OCI-LY1 (cell line): ENCODE data around the gene CGB2.
A peak's percentile ranks its signal among the peaks of the same experiment; 100 is the strongest.
"Not testable (repeated sequence)": the region's sequence is repeated elsewhere in the genome, so short reads cannot be mapped to it uniquely, and the experiment has no call there.

Experiments used
- H2AFZ ChIP-seq: fragments of 200-600 bp; sonication (generic), shearing (Covaris generic); 2 replicates; pipeline ENCODE4 v1.6.0; 2014; ENCODE audit warnings: antibody characterized with exemption, mild to moderate bottlenecking, low read length
- H3F3A ChIP-seq: fragments of 200-600 bp; sonication (generic), shearing (Covaris generic); 2 replicates; pipeline ENCODE4 v1.6.0; 2014; ENCODE audit warnings: mild to moderate bottlenecking, antibody characterized with exemption, low read length, moderate library complexity; ENCODE audit not compliant: insufficient read depth
- H3K27ac ChIP-seq: fragments of 200-600 bp; sonication (generic); 2 replicates; pipeline ENCODE4 v1.5.1; 2014; ENCODE audit warnings: low read length, mixed run types, mild to moderate bottlenecking, low read depth; ENCODE audit not compliant: poor library complexity, severe bottlenecking
- H3K27me3 ChIP-seq: fragments of 200-600 bp; sonication (generic); 2 replicates; pipeline ENCODE4 v1.6.0; 2014; ENCODE audit warnings: antibody characterized with exemption, mild to moderate bottlenecking, low read length, moderate library complexity; ENCODE audit not compliant: insufficient read depth
- H3K36me3 ChIP-seq: fragments of 200-600 bp; sonication (generic); 2 replicates; pipeline ENCODE4 v1.6.1; 2014; ENCODE audit warnings: mild to moderate bottlenecking, antibody characterized with exemption, low read length, moderate library complexity, mixed read lengths; ENCODE audit not compliant: insufficient read depth
- H3K4me1 ChIP-seq: fragments of 200-600 bp; sonication (generic); 2 replicates; pipeline ENCODE4 v1.5.1; 2014; ENCODE audit warnings: mild to moderate bottlenecking, low read length, moderate library complexity; ENCODE audit not compliant: insufficient read depth, severe bottlenecking
- H3K4me2 ChIP-seq: fragments of 200-600 bp; sonication (generic), shearing (Covaris generic); 2 replicates; pipeline ENCODE4 v1.6.1; 2014; ENCODE audit warnings: low read length
- H3K4me3 ChIP-seq: fragments of 200-600 bp; sonication (generic); 2 replicates; pipeline ENCODE4 v1.5.1; 2014; ENCODE audit warnings: low read length, low read depth, mild to moderate bottlenecking, mixed read lengths; ENCODE audit not compliant: poor library complexity, severe bottlenecking
- H3K79me2 ChIP-seq: fragments of 200-600 bp; shearing (Covaris generic); 2 replicates; pipeline ENCODE4 v1.6.1; 2016; ENCODE audit warnings: mixed run types, low read length, mixed read lengths; ENCODE audit not compliant: insufficient read depth
- H3K9ac ChIP-seq: fragments of 200-600 bp; sonication (generic), shearing (Covaris generic); 2 replicates; pipeline ENCODE4 v1.6.1; 2014; ENCODE audit warnings: mild to moderate bottlenecking, low read length, mixed read lengths
- H3K9me2 ChIP-seq: fragments of 200-600 bp; sonication (generic), shearing (Covaris generic); 2 replicates; pipeline ENCODE4 v1.6.1; 2014; ENCODE audit warnings: low read depth, mild to moderate bottlenecking, low read length, mixed read lengths
- H3K9me3 ChIP-seq: fragments of 200-600 bp; shearing (Covaris generic); 2 replicates; pipeline ENCODE4 v1.6.1; 2014; ENCODE audit warnings: low read length, mixed read lengths
- H4K20me1 ChIP-seq: fragments of 200-600 bp; sonication (generic), shearing (Covaris generic); 2 replicates; pipeline ENCODE4 v1.6.0; 2016; ENCODE audit warnings: mild to moderate bottlenecking, low read length; ENCODE audit not compliant: insufficient read depth
- EZH2 ChIP-seq: fragments of 200-600 bp; sonication (generic), shearing (Covaris generic); IDR thresholded peaks from 2 replicates; pipeline ENCODE4 v1.8.0; 2017; ENCODE audit warnings: borderline replicate concordance, mixed run types, mild to moderate bottlenecking, antibody characterized with exemption, low read length, moderate library complexity, mixed read lengths
- TF ChIP-seq, protein P1 (sequence below): fragments of 200-600 bp; sonication (generic), shearing (Covaris generic); IDR thresholded peaks from 2 replicates; pipeline ENCODE4 v1.5.1; 2017; ENCODE audit warnings: mild to moderate bottlenecking, antibody characterized with exemption, low read length, moderate library complexity, mixed read lengths

CGB2 gene

DNA sequence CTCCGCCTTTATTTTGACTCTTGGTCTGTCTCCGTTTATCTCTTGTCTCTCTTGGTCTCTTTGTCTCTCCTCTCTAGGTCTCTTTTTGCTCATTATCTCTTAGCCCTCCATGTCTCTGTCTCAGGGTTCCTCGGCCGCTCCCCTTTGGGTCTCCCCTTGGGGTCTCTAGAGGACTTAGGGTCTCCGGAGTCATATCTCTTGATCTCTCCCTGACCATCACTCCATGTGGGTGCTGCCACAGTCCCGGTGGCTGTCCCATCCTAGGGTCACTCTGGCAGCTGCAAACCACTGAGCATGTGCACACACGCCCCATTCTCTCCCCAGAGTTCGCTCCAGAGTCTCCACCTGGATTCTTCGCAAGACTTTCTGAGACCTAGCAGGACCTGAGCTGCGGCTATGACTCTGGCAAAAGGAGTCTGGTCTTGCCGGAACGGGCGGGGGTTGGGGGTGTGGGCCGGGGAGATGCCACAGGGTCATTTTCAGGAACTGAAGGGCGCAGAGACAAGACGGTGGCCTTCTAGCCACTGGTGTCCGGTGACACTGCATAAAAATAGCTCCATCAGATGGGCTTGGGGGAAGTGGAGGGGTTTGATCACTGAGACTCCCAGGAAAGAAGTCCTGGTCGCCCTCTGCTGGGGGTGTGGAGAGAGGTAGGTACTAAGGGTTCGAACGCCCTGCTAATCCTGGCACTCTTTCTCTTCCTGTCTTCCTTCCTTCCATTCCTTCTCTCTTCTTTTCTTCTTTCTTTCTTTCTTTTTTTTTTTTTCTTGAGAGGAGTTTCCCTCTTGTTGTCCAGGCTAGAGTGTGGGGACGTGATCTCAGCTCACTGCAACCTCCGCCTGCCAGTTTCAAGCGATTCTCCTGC is 42.1 kb downstream of the CGB2 start:
- Histone ChIP-seq H3K36me3 (no peaks in the 10 kb centered on the region), H3K4me1 (no peaks in the 10 kb centered on the region), H3K9ac (no peak overlapping the region), H2AFZ (no peak overlapping the region), H3K9me3 (no peaks in the 10 kb centered on the region), H4K20me1 (no peaks in the 10 kb centered on the region), H3F3A (no peaks in the 10 kb centered on the region), H3K27ac (no peak overlapping the region), H3K79me2 (no peaks in the 10 kb centered on the region), H3K9me2 (no peaks in the 10 kb centered on the region), H3K4me2 (no peak overlapping the region), H3K4me3 (no peak overlapping the region), H3K27me3 (peaks cover 6% of the 10 kb centered on the region)
- TF ChIP-seq EZH2, result no peak
- TF ChIP-seq, protein P1, sequence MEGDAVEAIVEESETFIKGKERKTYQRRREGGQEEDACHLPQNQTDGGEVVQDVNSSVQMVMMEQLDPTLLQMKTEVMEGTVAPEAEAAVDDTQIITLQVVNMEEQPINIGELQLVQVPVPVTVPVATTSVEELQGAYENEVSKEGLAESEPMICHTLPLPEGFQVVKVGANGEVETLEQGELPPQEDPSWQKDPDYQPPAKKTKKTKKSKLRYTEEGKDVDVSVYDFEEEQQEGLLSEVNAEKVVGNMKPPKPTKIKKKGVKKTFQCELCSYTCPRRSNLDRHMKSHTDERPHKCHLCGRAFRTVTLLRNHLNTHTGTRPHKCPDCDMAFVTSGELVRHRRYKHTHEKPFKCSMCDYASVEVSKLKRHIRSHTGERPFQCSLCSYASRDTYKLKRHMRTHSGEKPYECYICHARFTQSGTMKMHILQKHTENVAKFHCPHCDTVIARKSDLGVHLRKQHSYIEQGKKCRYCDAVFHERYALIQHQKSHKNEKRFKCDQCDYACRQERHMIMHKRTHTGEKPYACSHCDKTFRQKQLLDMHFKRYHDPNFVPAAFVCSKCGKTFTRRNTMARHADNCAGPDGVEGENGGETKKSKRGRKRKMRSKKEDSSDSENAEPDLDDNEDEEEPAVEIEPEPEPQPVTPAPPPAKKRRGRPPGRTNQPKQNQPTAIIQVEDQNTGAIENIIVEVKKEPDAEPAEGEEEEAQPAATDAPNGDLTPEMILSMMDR, result peak; percentile 32

DNA sequence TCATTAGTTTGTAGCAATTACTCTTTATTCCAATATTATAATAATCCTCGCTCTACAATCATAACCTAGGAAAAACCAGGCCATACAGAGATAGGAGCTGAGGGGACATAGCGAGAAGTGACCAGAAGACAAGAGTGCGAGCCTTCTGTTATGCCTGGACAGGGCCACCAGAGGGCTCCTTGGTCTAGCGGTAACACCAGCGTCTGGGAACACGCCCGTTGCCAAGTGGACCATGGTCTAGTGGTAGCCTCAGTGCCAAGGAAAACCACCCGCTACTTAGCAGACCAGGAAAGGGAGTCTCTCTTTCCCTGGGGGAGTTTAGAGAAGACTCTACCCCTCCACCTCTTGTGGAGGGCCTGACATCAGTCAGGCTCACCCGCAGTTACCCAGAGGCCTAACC is 43.2 kb downstream of the CGB2 start:
- not testable (repeated sequence) for H3K9me2 ChIP-seq, H3K4me2 ChIP-seq, H4K20me1 ChIP-seq, H3K4me1 ChIP-seq, H3K9me3 ChIP-seq, H3K27me3 ChIP-seq, H3K27ac ChIP-seq, H2AFZ ChIP-seq, H3K79me2 ChIP-seq, H3F3A ChIP-seq, H3K9ac ChIP-seq, H3K36me3 ChIP-seq, H3K4me3 ChIP-seq
- TF ChIP-seq, protein P1, result peak; percentile 34

DNA sequence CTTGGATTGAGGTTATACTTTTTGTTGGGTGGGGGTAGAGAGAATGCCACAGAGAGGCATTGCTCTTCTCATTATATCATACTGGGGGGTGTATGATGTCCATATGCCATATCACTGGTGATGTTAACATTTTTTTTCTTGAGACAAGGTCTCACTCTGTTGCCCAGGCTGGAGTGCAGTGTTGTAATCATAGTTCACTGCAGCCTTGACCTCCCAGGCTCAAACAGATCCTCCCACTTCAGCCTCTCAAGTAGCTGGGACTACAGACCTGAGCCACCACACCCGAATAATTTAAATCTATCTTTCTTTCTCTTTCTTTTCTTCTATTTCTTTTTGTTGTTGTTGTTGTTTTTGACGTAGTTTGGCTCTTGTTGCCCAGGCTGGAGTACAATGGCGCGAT is 48.7 kb downstream of the CGB2 start:
- no peaks in the 10 kb centered on the region for H3K36me3 ChIP-seq
- H3K4me3 ChIP-seq, result no peak overlapping the region
- peaks cover 5% of the 10 kb centered on the region for H3K4me1 ChIP-seq
- H3K9ac ChIP-seq, result no peak overlapping the region
- no peaks in the 10 kb centered on the region for H3K9me3 ChIP-seq
- no peaks in the 10 kb centered on the region for H3F3A ChIP-seq
- H3K27ac ChIP-seq, result no peak overlapping the region
- H3K9me2 ChIP-seq, result no peaks in the 10 kb centered on the region
- peaks cover 3% of the 10 kb centered on the region; the same call in 1 of the 2 replicates for H3K27me3 ChIP-seq
- no peaks in the 10 kb centered on the region for H3K79me2 ChIP-seq
- H3K4me2 ChIP-seq, result no peak overlapping the region
- no peak for TF ChIP-seq EZH2
- TF ChIP-seq, protein P1, result no peak
- H4K20me1 ChIP-seq, result no peaks in the 10 kb centered on the region
- H2AFZ ChIP-seq, result no peak overlapping the region
